Chondrocyte (in vitro differentiated cells): ENCODE data around the gene GALNT2. TPM values are rescaled to one million over a fixed set of nuclear protein-coding genes. Genes with fewer than 3 reads are reported as not detected.

Source experiments
- DNase-seq: peaks from one replicate; pipeline ENCODE4 v3.0.0; 2021; ENCODE audit warnings: mixed read lengths, low spot score
- H3K27ac Mint-ChIP-seq: one replicate; pipeline ENCODE4 v1.8.0; 2021; ENCODE audit warnings: mild to moderate bottlenecking, moderate library complexity, mixed read lengths; ENCODE audit not compliant: unreplicated experiment
- H3K27me3 Mint-ChIP-seq: 2 replicates; pipeline ENCODE4 v1.8.0; 2021; ENCODE audit warnings: low read depth, mixed read lengths
- H3K36me3 Mint-ChIP-seq: 2 replicates; pipeline ENCODE4 v1.8.0; 2021; ENCODE audit warnings: low read depth, mixed read lengths
- H3K4me1 Mint-ChIP-seq: 2 replicates; pipeline ENCODE4 v1.8.0; 2021; ENCODE audit warnings: low read depth, mild to moderate bottlenecking, mixed read lengths
- H3K4me3 Mint-ChIP-seq: one replicate; pipeline ENCODE4 v1.8.0; 2021; ENCODE audit warnings: mild to moderate bottlenecking, moderate library complexity, mixed read lengths; ENCODE audit not compliant: unreplicated experiment
- H3K9me3 Mint-ChIP-seq: 2 replicates; pipeline ENCODE4 v1.8.0; 2021; ENCODE audit warnings: low read depth, mixed read lengths
- CTCF ChIP-seq: fragments of 200-600 bp; sonication (generic); IDR thresholded peaks from 2 replicates; pipeline ENCODE4 v1.5.0; 2021; ENCODE audit warnings: antibody characterized with exemption, mild to moderate bottlenecking, moderate library complexity
- total RNA-seq: library from RNA; stranded (reverse); gene quantifications from 3 replicates; pipeline ENCODE4 v1.2.1, GENCODE V29; 2021

GALNT2 gene
- total RNA-seq, 1 donor from 2014 or later: 223 TPM

GRCh38 chr1:230211436-230212145 lies 144.6 kb downstream of the GALNT2 start:
- Mint-ChIP-seq H3K27ac (peak overlapping the region; percentile 11), H3K4me3 (no peak overlapping the region)
- TF ChIP-seq CTCF: no peak

GRCh38 chr1:230212405-230212936 lies 145.4 kb downstream of the GALNT2 start:
- H3K4me3 Mint-ChIP-seq: no peak overlapping the region
- peak overlapping the region; percentile 3 for H3K27ac Mint-ChIP-seq
- H3K4me1 Mint-ChIP-seq: peaks cover 86% of the 10 kb centered on the region
- H3K36me3 Mint-ChIP-seq: peaks cover 4% of the 10 kb centered on the region
- TF ChIP-seq CTCF: no peak
- no peak for DNase-seq
- no peaks in the 10 kb centered on the region for H3K9me3 Mint-ChIP-seq
- no peaks in the 10 kb centered on the region for H3K27me3 Mint-ChIP-seq

More at GRCh38 chr1:230211436-230212145, 144.6 kb downstream of the GALNT2 start:
- Mint-ChIP-seq H3K4me1 (peaks cover 87% of the 10 kb centered on the region), H3K9me3 (no peaks in the 10 kb centered on the region), H3K27me3 (no peaks in the 10 kb centered on the region), H3K36me3 (peaks cover 2% of the 10 kb centered on the region)
- no peak for DNase-seq

- peak overlapping the region; percentile 76 for H3K27ac Mint-ChIP-seq
These were observed 148.0 kb downstream of the GALNT2 start for GRCh38 chr1:230215031-230215430.

GRCh38 chr1:230215529-230215928 lies 148.5 kb downstream of the GALNT2 start:
- no peak overlapping the region for H3K4me3 Mint-ChIP-seq
- H3K9me3 Mint-ChIP-seq: no peaks in the 10 kb centered on the region
- no peak for DNase-seq
- H3K36me3 Mint-ChIP-seq: peaks cover 4% of the 10 kb centered on the region
- H3K27ac Mint-ChIP-seq: peak overlapping the region; percentile 76
- no peak for TF ChIP-seq CTCF
- peaks cover 70% of the 10 kb centered on the region for H3K4me1 Mint-ChIP-seq
- H3K27me3 Mint-ChIP-seq: no peaks in the 10 kb centered on the region

More at GRCh38 chr1:230215031-230215430, 148.0 kb downstream of the GALNT2 start:
- no peaks in the 10 kb centered on the region for H3K27me3 Mint-ChIP-seq
- peak overlapping the region; percentile 2 for H3K4me3 Mint-ChIP-seq
- H3K9me3 Mint-ChIP-seq: no peaks in the 10 kb centered on the region
- peaks cover 4% of the 10 kb centered on the region for H3K36me3 Mint-ChIP-seq
- peak; percentile 79 for TF ChIP-seq CTCF
- DNase-seq: no peak
- peaks cover 73% of the 10 kb centered on the region for H3K4me1 Mint-ChIP-seq

- Mint-ChIP-seq H3K36me3 (peaks cover 4% of the 10 kb centered on the region), H3K4me3 (no peak overlapping the region), H3K9me3 (no peaks in the 10 kb centered on the region), H3K27me3 (no peaks in the 10 kb centered on the region), H3K27ac (peak overlapping the region; percentile 46), H3K4me1 (peaks cover 73% of the 10 kb centered on the region)
- DNase-seq: no peak
- TF ChIP-seq CTCF: no peak
These were observed 149.9 kb downstream of the GALNT2 start for GRCh38 chr1:230216896-230217295.
